ENCODE measurements around the gene SPIRE1. TPM values are rescaled to one million over a fixed set of nuclear protein-coding genes. Genes with fewer than 3 reads are reported as not detected.

The SPIRE1 gene
- total RNA-seq, 2 donors from 2014 or later, result 21.9 to 23.6 TPM

DNA sequence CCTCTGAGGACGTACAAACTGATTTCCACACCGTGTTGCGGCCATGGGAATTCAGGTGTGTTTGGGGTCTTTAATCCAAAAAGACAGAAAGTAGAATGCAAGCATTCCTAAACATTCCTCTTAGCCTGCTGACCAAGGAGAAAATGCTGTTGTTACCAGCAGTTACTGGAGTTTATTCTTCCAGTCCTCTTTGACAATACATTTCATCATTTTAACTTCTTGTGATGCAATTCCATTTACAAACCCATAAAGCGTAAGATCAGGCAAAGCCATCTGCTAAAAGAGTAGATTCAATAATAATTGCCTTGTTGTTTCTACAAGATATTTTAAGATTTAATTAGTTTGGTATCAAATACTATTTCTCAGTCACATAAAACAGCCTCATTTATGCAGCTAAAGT is 32.7 kb downstream of the SPIRE1 start:
- TF ChIP-seq POLR2A (IDR thresholded peaks at IDR 0.05), result no peak
- TF ChIP-seq POLR2AphosphoS5 (IDR thresholded peaks at IDR 0.05), result no peak
- TF ChIP-seq CTCF (IDR thresholded peaks at IDR 0.05), result no peak
- Histone ChIP-seq H3K9me3 (no peaks in the 10 kb centered on the region), H3K36me3 (no peaks in the 10 kb centered on the region), H3K4me1 (replicated peaks) (no peaks in the 10 kb centered on the region), H3K27me3 (replicated peaks; ENCODE audit: insufficient read depth) (no peaks in the 10 kb centered on the region), H3K27ac (no peak overlapping the region), H3K4me3 (no peak overlapping the region)
- WGBS, result 93% methylated on average over 4 of the region's 4 CpGs
- DNase-seq (ENCODE audit: low spot score), result no peak
- intact Hi-C loops (cut with DNase I), result no loop called here

DNA sequence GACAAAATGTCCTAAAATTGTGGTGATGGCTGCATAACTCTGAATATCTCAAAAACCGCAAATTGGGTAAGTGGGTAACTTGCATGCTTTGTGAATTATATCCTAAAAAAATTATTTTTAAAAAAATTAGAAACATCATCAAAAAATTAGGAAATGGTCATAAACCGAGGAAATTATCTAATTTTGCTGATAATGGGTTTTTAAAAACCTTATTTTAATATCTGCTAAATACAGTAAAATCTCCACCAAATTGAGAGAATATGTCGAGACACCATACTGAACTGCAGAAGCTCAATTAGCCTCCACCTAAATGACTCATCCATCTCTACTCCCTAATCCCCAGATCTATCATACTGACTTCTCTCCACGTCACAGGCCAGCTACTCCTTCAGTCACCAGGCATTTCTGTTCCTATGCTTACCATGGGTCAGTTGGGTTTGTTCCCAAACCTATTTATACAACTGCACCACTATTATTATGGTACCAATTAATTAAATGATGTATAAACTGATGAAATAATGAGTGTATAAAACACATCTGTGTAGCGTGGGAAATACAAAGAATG is 36.1 kb downstream of the SPIRE1 start:
- 95% methylated on average over 5 of the region's 5 CpGs for WGBS

GRCh38 chr18:12615748-12616147 is 42.2 kb downstream of the SPIRE1 start:
- intact Hi-C loops (cut with DNase I), result no loop called here
- Histone ChIP-seq H3K4me1 (replicated peaks) (no peaks in the 10 kb centered on the region), H3K27ac (no peak overlapping the region), H3K36me3 (no peaks in the 10 kb centered on the region), H3K27me3 (replicated peaks; ENCODE audit: insufficient read depth) (no peaks in the 10 kb centered on the region), H3K9me3 (no peaks in the 10 kb centered on the region), H3K4me3 (no peak overlapping the region)
- TF ChIP-seq CTCF (IDR thresholded peaks at IDR 0.05) (no peak), POLR2AphosphoS5 (IDR thresholded peaks at IDR 0.05) (no peak), POLR2A (IDR thresholded peaks at IDR 0.05) (no peak)
- no peak for DNase-seq (ENCODE audit: low spot score)
- WGBS, result 37% methylated on average over 2 of the region's 2 CpGs

More for the DNA sequence above, 36.1 kb downstream of the SPIRE1 start:
- H3K36me3 ChIP-seq, result no peaks in the 10 kb centered on the region
- no peaks in the 10 kb centered on the region for H3K27me3 ChIP-seq (replicated peaks; ENCODE audit: insufficient read depth)
- TF ChIP-seq CTCF (IDR thresholded peaks at IDR 0.05), result no peak
- TF ChIP-seq POLR2A (IDR thresholded peaks at IDR 0.05), result no peak
- TF ChIP-seq POLR2AphosphoS5 (IDR thresholded peaks at IDR 0.05), result no peak
- H3K4me3 ChIP-seq, result no peak overlapping the region
- no peak overlapping the region for H3K27ac ChIP-seq
- no peak for DNase-seq (ENCODE audit: low spot score)
- intact Hi-C loops (cut with DNase I), result no loop called here
- H3K4me1 ChIP-seq (replicated peaks), result no peaks in the 10 kb centered on the region
- H3K9me3 ChIP-seq, result no peaks in the 10 kb centered on the region

GRCh38 chr18:12608301-12608700 is 49.6 kb downstream of the SPIRE1 start:
- 36% methylated on average over 1 of the region's 1 CpG for WGBS
- H3K9me3 ChIP-seq, result no peaks in the 10 kb centered on the region
- TF ChIP-seq CTCF (IDR thresholded peaks at IDR 0.05), result no peak
- peak; percentile 55 for TF ChIP-seq POLR2AphosphoS5 (IDR thresholded peaks at IDR 0.05)
- no peak for DNase-seq (ENCODE audit: low spot score)
- intact Hi-C loops (cut with DNase I), result no loop called here
- no peak overlapping the region for H3K27ac ChIP-seq
- no peaks in the 10 kb centered on the region for H3K36me3 ChIP-seq
- no peaks in the 10 kb centered on the region for H3K27me3 ChIP-seq (replicated peaks; ENCODE audit: insufficient read depth)
- H3K4me3 ChIP-seq, result no peak overlapping the region
- no peaks in the 10 kb centered on the region for H3K4me1 ChIP-seq (replicated peaks)

DNA sequence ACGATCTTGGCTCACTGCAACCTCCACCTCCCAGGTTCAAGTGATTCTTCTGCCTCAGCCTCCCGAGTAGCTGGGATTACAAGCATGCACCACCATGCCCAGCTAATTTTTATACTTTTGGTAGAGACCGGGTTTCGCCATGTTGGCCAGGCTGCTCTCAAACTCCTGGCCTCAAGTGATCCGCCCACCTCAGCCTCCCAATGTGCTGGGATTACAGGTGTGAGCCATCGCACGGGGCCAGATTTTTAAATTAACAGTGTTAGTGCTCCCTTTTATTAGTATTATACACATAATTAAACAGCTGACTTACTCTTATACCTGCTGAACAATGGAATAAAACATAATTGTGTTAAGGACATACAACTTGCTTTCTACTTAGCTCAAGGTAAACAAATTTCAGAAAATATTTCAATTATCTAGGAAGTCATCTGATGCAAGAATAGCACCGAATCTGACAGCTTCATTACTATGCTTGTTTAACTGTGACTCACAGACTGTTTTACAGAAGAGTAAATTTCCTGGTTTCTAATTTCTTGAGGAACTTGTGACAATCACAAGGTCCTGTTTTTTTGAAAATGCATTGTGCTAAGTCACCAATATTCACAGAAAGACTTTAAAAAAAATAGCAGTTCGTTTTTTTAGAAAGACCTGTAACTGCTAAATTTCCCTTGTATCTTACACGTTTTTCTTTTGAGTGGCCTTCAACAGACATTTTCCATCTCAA is 51.2 kb downstream of the SPIRE1 start:
- Histone ChIP-seq H3K9me3 (no peaks in the 10 kb centered on the region), H3K36me3 (no peaks in the 10 kb centered on the region), H3K4me3 (no peak overlapping the region), H3K27ac (peak overlapping the region; percentile 56 to 59), H3K4me1 (replicated peaks) (no peaks in the 10 kb centered on the region), H3K27me3 (replicated peaks; ENCODE audit: insufficient read depth) (no peaks in the 10 kb centered on the region)
- intact Hi-C loops (cut with DNase I), result no loop called here
- no peak for DNase-seq (ENCODE audit: low spot score)
- WGBS, result 58% methylated on average over 10 of the region's 10 CpGs
- TF ChIP-seq CTCF (IDR thresholded peaks at IDR 0.05) (no peak), POLR2AphosphoS5 (IDR thresholded peaks at IDR 0.05) (peak; percentile 59)

Data from prostate gland (tissue), 2 donors.